GM12872 (cell line): ENCODE results near the gene SLC35A4.

Source experiments
- TF ChIP-seq, protein P1 (sequence below): IDR thresholded peaks from 3 replicates; pipeline ENCODE4 v1.5.1; 2011; ENCODE audit warnings: low read depth, mild to moderate bottlenecking, low read length, moderate library complexity; ENCODE audit not compliant: insufficient read depth

The SLC35A4 gene

DNA sequence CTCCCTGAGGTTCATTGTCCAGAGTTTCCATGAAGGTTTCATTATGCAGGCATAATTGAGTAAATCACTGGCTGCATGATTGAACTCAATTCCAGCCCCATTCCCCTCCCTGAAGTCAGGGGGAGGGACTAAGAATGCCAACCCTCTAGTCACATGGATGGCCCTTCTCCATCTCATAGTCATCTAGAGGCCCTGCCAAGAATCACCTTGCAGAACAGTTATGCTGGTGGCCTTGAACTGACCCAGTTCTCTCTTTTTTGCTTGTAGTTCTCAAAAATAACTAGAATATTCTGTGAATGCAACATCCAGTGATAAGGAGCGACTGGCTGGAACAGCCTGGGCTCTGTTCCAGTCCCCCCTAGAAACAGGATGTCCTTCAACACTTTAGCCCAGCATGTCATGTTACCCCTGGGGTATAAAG, 31.7 kb downstream of the SLC35A4 start:
- TF ChIP-seq, protein P1, sequence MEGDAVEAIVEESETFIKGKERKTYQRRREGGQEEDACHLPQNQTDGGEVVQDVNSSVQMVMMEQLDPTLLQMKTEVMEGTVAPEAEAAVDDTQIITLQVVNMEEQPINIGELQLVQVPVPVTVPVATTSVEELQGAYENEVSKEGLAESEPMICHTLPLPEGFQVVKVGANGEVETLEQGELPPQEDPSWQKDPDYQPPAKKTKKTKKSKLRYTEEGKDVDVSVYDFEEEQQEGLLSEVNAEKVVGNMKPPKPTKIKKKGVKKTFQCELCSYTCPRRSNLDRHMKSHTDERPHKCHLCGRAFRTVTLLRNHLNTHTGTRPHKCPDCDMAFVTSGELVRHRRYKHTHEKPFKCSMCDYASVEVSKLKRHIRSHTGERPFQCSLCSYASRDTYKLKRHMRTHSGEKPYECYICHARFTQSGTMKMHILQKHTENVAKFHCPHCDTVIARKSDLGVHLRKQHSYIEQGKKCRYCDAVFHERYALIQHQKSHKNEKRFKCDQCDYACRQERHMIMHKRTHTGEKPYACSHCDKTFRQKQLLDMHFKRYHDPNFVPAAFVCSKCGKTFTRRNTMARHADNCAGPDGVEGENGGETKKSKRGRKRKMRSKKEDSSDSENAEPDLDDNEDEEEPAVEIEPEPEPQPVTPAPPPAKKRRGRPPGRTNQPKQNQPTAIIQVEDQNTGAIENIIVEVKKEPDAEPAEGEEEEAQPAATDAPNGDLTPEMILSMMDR, result no peak

DNA sequence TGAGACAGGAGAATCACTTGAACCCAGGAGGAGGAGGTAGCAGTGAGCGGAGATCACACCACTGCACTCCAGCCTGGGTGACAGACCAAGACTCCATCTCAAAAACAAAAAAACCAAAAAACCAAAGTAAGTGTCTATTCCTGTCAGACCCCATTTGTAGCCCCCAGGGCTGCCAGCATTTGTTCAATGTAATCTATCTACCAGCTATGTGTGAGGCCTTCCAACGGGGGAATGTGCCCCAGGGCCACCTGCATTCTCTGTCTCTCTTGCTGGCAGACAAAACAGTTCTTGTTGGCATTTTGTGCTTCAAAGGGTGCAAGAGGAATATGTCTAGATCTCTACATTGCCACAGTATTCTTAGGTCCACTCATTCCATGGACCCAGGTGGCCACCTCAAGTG, 34.2 kb downstream of the SLC35A4 start:
- TF ChIP-seq, protein P1, result no peak

DNA sequence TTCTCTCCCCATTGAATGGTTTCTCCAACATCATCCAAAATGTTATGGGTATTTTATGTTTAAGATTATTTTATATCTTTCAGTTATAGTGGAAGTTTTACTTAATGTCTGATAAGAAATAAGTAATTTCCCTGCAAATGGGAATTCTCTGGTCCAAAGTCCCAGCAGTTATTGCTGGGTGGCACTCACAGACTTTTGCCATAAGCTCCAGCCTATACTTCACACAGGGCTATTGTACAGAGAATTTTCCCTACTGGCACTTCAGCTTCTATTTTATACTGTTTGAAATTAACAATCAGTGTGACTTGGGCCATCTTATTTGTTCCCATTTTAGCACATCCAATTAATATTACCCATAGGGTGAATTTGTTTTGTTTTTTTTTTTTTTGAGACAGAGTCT, 35.5 kb downstream of the SLC35A4 start:
- TF ChIP-seq, protein P1, result no peak

DNA sequence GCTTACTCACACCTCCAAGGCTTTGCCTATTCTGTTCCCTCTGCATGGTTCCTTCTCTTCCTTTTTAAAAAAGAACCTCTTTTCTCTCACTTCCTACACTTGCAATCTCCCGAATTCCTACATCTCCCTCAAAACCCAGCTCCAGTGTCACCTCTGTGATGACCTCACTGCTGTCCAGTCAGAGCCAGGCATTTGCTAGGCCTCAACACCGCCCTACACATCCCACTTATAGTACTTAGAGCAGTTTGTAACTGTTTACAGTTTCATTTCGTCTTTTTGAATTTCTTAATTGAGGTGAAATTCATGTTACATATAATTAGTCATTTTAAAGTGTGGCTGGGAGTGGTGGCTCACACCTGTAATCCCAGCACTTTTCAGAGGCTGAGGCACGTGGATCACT, 37.5 kb downstream of the SLC35A4 start:
- TF ChIP-seq, protein P1, result no peak

DNA sequence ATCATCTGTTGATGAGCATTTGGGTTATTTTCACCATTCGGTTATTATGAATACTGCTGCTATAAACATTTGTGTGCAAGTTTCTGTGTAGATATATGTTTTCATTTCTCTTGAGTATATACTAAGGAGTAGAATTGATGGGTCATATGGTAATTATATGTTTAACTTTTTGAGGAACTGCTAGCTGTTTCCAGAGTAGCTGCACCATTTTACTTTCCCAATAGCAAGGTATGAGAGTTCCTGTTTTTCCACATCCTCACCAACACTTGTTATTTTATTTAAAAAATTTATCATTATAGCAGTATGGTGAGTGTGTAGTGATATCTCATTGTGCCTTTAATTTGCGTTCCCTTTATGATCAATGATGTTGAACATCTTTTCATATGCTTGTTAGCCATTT, 39.1 kb downstream of the SLC35A4 start:
- TF ChIP-seq, protein P1, result no peak

DNA sequence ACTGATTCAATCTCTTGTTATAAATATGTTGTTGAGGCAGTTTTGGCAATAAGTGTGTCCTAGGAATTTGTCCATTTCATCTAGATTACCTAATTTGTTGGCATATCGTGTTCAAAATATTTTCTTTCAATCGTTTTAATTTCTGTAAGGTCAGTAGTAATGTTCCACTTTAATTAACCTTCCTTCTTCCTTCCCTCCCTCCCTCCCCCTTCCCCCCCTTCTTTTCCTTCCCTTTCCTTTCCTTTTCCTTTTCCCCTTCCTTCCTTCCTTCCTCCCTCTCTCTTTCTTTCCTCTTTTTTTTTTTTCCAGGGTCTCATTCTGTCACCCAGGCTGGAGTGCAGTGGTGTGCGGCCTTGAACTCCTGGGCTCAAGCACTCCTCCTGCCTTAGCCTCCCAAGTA, 41.3 kb downstream of the SLC35A4 start:
- TF ChIP-seq, protein P1, result no peak

DNA sequence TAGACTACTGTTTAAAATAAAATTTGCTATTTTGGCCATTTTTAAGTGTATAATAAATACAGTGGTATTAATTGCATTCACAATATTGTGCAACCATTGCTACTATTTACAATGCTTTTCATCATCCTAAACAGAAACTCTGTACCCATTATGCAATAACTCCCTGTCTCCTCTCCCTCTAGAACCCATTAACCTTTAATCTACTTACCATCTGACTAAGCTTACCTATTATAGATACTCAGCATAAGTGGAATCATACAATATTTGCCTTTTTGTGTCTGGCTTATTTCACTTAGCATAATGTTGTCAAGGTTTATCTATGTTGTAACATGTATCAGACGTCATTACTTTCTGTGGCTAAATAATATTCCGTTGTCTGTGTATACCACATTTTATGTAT, 42.4 kb downstream of the SLC35A4 start:
- TF ChIP-seq, protein P1, result no peak

DNA sequence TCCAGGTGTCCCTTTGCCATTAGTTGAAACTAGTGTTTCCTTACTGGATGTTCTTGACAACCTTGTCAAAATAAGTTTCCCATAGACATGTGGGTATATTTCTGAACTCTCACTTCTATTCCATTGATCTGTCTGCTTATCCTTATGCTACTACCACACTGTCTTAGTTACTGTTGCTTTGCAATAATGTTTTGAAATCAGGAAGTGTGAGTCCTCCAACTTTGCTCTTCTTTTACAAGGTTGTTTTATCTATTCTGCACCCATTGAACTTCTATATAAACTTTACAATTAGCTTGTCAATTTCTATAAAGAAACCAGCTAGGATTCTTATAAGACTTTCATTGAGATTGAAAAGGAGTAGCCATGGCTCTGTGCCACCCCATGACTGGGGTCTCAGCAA, 44.1 kb downstream of the SLC35A4 start:
- TF ChIP-seq, protein P1, result no peak
